GM12864 (cell line): ENCODE data around the gene SHB.
A peak's percentile ranks its signal among the peaks of the same experiment; 100 is the strongest.

Source experiments
- DNase-seq: peaks from one replicate; pipeline ENCODE4 v3.0.0-alpha.2; 2011; ENCODE audit warnings: low read depth
- H3K4me3 ChIP-seq: 2 replicates; pipeline ENCODE4 v1.5.1; 2011; ENCODE audit warnings: mild to moderate bottlenecking, low read depth, low read length, control low read depth
- TF ChIP-seq, protein P1 (sequence below): IDR thresholded peaks from 2 replicates; pipeline ENCODE4 v1.5.1; 2011; ENCODE audit warnings: low read depth, mild to moderate bottlenecking, moderate library complexity, low read length, control low read depth, inconsistent platforms; ENCODE audit errors: missing control alignments

SHB gene

GRCh38 chr9:37921546-37922300 lies 147.3 kb downstream of the SHB start:
- TF ChIP-seq, protein P1, sequence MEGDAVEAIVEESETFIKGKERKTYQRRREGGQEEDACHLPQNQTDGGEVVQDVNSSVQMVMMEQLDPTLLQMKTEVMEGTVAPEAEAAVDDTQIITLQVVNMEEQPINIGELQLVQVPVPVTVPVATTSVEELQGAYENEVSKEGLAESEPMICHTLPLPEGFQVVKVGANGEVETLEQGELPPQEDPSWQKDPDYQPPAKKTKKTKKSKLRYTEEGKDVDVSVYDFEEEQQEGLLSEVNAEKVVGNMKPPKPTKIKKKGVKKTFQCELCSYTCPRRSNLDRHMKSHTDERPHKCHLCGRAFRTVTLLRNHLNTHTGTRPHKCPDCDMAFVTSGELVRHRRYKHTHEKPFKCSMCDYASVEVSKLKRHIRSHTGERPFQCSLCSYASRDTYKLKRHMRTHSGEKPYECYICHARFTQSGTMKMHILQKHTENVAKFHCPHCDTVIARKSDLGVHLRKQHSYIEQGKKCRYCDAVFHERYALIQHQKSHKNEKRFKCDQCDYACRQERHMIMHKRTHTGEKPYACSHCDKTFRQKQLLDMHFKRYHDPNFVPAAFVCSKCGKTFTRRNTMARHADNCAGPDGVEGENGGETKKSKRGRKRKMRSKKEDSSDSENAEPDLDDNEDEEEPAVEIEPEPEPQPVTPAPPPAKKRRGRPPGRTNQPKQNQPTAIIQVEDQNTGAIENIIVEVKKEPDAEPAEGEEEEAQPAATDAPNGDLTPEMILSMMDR = no peak
- H3K4me3 ChIP-seq = no peak overlapping the region
- DNase-seq = no peak

- DNase-seq = no peak
- H3K4me3 ChIP-seq = no peak overlapping the region
- TF ChIP-seq, protein P1 = no peak
Observed at GRCh38 chr9:37921168-37921510, 147.9 kb downstream of the SHB start.

- peak; percentile 8 for DNase-seq
- no peak overlapping the region for H3K4me3 ChIP-seq
- TF ChIP-seq, protein P1 = no peak
Observed at GRCh38 chr9:37920471-37921167, 148.4 kb downstream of the SHB start.

DNA sequence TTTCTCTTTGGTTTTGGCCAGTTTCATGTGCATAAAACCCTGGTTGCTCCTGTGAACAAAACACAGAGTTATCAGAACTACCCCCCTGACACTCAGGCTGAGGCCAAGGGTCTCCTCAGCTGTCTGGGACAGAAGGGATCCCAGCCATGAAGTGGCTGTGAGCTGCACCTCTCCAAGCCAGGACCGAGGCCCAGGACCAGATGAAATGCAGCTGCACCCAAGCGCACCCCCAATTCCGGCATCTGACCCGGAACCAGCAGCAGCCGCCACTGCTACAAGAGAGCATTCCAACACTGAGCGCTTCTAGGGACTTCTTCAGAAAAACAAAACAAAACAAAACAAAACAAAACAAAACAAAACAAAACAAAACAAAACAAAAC lies 149.1 kb downstream of the SHB start:
- TF ChIP-seq, protein P1 = no peak
- no peak overlapping the region for H3K4me3 ChIP-seq
- DNase-seq = no peak

DNA sequence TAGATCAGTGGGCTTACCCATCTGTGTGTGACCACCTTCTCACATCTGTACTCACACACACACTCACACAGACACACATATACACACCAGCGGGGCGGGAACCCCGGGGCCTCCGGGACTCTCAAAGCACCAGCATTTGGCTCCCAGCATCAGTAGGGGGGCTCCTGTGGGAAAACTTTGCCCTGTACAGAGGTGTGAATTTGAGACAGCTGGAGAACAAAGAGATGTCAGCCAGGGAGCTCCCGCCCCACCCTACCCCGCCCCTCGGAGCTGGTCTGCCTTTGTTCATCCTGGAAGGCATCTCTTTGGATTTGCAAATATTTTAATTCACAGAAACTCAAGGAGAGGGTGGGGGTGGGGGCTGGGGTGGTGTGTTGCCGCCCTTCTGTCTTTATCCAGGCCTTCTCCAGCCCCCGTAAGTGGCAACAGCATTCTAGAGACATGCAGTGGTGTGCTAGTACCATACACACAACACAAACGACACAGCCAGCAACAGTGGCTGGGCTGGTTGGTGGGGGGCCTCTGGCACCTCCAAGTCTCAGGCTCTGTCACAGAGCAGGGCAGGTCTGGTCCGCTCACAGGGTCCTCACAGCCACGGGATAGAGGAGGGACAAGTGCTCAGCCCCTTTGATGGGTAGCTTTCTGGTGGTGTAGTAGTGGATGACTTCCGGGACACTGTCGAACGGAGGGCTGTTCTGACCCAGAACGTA lies 149.6 kb downstream of the SHB start:
- TF ChIP-seq, protein P1 = no peak
- DNase-seq = no peak
- H3K4me3 ChIP-seq = no peak overlapping the region

DNA sequence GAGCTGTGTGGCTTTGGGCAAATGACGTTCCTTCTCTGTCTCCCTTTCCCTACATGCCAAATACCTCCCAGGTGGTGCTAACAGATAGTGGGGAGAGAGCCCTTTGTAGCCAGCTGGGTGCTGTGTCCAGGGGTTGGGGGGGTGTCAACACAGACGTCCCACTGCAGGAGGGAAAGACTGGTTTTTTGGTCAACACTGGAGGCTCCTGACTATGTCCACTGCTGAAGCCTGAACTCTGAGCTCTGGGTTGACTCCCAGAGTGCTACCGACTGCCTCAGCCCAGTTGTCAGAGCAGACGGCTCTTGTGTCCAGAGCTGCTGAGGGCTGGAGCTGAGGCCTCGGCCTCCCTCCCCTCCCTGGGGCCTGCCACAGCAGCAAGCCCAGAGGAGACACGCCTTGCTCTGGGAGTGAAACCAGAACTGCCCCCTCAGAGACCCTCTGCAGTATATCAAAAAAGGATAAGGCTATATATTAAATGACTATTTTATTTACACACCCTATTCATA lies 150.3 kb downstream of the SHB start:
- no peak overlapping the region for H3K4me3 ChIP-seq
- TF ChIP-seq, protein P1 = no peak
- DNase-seq = no peak
